ENCODE data around the gene LRRC2.
"Not testable (repeated sequence)": the region's sequence is repeated elsewhere in the genome, so short reads cannot be mapped to it uniquely, and the experiment has no call there.

LRRC2 gene

GRCh38 chr3:46566040-46566641, at the start of gene LRRC2:
LRRC2 (minus strand) TSS chr3:46566302; CDS start chr3:46551591, 14,711 bp downstream.
- peak in 1 of 2 donors; percentile 12 for DNase-seq (ENCODE audit: low read depth in 2 of 2)

- no peak for DNase-seq (ENCODE audit: low read depth in 2 of 2)
Measured at GRCh38 chr3:46615050-46615775, 49.1 kb upstream of the LRRC2 start.

- DNase-seq (ENCODE audit: low read depth in 2 of 2): no peak
Measured at GRCh38 chr3:46614431-46614830, 48.3 kb upstream of the LRRC2 start.

- DNase-seq (ENCODE audit: low read depth in 2 of 2): no peak
Measured at GRCh38 chr3:46613313-46614005, 47.4 kb upstream of the LRRC2 start.

- no peak for DNase-seq (ENCODE audit: low read depth in 2 of 2)
Measured at GRCh38 chr3:46612324-46612723, 46.2 kb upstream of the LRRC2 start, which contains the start of gene FAM240A. FAM240A (plus strand) TSS chr3:46612525; CDS start chr3:46612684, 159 bp downstream.

GRCh38 chr3:46609944-46610722, 44.0 kb upstream of the LRRC2 start:
- no peak for DNase-seq (ENCODE audit: low read depth in 2 of 2)

- no peak for DNase-seq (ENCODE audit: low read depth in 2 of 2)
Measured at GRCh38 chr3:46609212-46609721, 43.2 kb upstream of the LRRC2 start.

GRCh38 chr3:46607603-46608028, 41.5 kb upstream of the LRRC2 start:
- DNase-seq (ENCODE audit: low read depth in 2 of 2): no peak

GRCh38 chr3:46604127-46604526, 38.0 kb upstream of the LRRC2 start:
- DNase-seq (ENCODE audit: low read depth in 2 of 2): no peak

GRCh38 chr3:46603446-46604046, 37.4 kb upstream of the LRRC2 start:
- DNase-seq (ENCODE audit: low read depth in 2 of 2): no peak

GRCh38 chr3:46599590-46599989, 33.5 kb upstream of the LRRC2 start:
- DNase-seq (ENCODE audit: low read depth in 2 of 2): no peak

- DNase-seq (ENCODE audit: low read depth in 2 of 2): no peak
Measured at GRCh38 chr3:46595819-46596314, 29.8 kb upstream of the LRRC2 start.

- DNase-seq (ENCODE audit: low read depth in 2 of 2): no peak
Measured at GRCh38 chr3:46594723-46595122, 28.6 kb upstream of the LRRC2 start.

GRCh38 chr3:46593979-46594378, 27.9 kb upstream of the LRRC2 start:
- no peak for DNase-seq (ENCODE audit: low read depth in 2 of 2)

GRCh38 chr3:46593274-46593862, 27.3 kb upstream of the LRRC2 start:
- DNase-seq (ENCODE audit: low read depth in 2 of 2): no peak

GRCh38 chr3:46587268-46587667, 21.2 kb upstream of the LRRC2 start:
- DNase-seq (ENCODE audit: low read depth in 2 of 2): not testable (repeated sequence)

GRCh38 chr3:46586738-46587246, 20.7 kb upstream of the LRRC2 start:
- no peak for DNase-seq (ENCODE audit: low read depth in 2 of 2)

- no peak for DNase-seq (ENCODE audit: low read depth in 2 of 2)
Measured at GRCh38 chr3:46585799-46586693, 19.9 kb upstream of the LRRC2 start.

Data from stimulated activated CD4-positive, alpha-beta T cell treated with anti-CD3 and anti-CD28 coated beads, Interleukin-1b, Interleukin-23, amount 100 ng/mL, for 4 hours (primary cell).